ENCODE results near the gene SLC38A1. TPM values are rescaled to one million over a fixed set of nuclear protein-coding genes. Genes with fewer than 3 reads are reported as not detected.
"Not testable (repeated sequence)": the region's sequence is repeated elsewhere in the genome, so short reads cannot be mapped to it uniquely, and the experiment has no call there.

Gene SLC38A1
- total and polyA plus RNA-seq, 2 experiments from 2014 or later, result 79.9 to 92.0 TPM

DNA sequence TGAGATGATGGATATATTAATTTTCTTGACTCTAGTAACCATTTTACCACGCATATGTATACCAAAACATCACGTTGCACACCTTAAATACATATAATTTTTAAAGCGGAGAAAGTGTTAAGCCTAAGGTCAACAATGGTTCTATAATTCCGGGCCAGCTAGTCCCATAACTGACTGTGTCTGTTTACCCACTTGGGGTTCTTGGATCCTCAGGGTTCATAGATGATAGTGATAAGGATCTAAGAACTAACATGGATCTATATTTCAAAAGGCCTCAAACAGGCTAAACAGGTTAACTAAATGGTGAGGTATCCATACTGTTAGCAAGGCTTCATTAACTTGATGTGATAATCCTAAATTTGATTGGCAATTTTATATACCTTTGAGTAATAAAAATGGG lies 9.8 kb downstream of the SLC38A1 start:
- TF ChIP-seq EZH2phosphoT487 (IDR thresholded peaks at IDR 0.05; ENCODE audit: insufficient read depth, low read depth), result no peak
- TF ChIP-seq EZH2 (IDR thresholded peaks at IDR 0.05; ENCODE audit: insufficient read depth, poor library complexity, severe bottlenecking), result no peak
- in situ Hi-C loops (cut with MboI), result no loop called here
- Histone ChIP-seq H3K27me3 (replicated peaks; ENCODE audit: insufficient read depth) (no peaks in the 10 kb centered on the region), H3K9me2 (ENCODE audit: insufficient read depth) (no peaks in the 10 kb centered on the region), H3F3A (ENCODE audit: insufficient read depth) (peaks cover 42% of the 10 kb centered on the region), H3K79me2 (ENCODE audit: insufficient read depth) (peaks cover 100% of the 10 kb centered on the region), H3K4me3 (no peak overlapping the region), H3K4me2 (ENCODE audit: unreplicated experiment) (no peak overlapping the region), H2AFZ (no peak overlapping the region), H3K36me3 (ENCODE audit: low read depth) (0 out of 2 replicates have a peak, but pooled peaks cover 6% of the 10 kb centered on the region), H4K20me1 (ENCODE audit: insufficient read depth) (peaks cover 13% of the 10 kb centered on the region; the same call in 1 of the 2 replicates), H3K9ac (no peak overlapping the region), H3K9me3 (ENCODE audit: low read depth) (no peaks in the 10 kb centered on the region), H3K4me1 (ENCODE audit: insufficient read depth) (peaks cover 42% of the 10 kb centered on the region), H3K27ac (no peak overlapping the region)
- no peak for DNase-seq
- WGBS, 2 experiments (ENCODE audit: low coverage in 1 of 2, low lambda C conversion rate in 2 of 2, missing lambda C conversion rate in 2 of 2), result 95 to 98% methylated on average over 4 of the region's 4 CpGs

DNA sequence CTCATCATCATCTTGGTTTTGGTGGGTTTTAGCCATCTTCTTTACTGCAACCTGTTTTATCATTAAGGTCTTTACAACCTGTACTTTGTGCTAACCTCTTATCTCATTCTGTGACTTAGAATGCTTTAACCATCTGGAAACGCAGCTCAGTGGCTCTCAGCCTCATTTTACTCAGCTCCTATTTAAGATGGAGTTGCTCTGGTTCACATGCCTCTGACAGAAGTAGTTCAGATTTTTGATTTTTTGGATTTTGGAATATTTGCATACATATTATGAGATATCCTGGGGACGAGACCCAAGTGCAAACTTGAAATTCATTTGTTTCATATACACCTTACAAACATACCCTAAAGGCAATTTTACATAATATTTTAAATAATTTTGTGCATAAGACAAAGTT lies 10.7 kb downstream of the SLC38A1 start:
- TF ChIP-seq EZH2 (IDR thresholded peaks at IDR 0.05; ENCODE audit: insufficient read depth, poor library complexity, severe bottlenecking) (no peak), EZH2phosphoT487 (IDR thresholded peaks at IDR 0.05; ENCODE audit: insufficient read depth, low read depth) (no peak)
- H4K20me1 ChIP-seq (ENCODE audit: insufficient read depth), result peaks cover 5% of the 10 kb centered on the region; the same call in 1 of the 2 replicates
- in situ Hi-C loops (cut with MboI), result no loop called here
- peaks cover 33% of the 10 kb centered on the region for H3K4me1 ChIP-seq (ENCODE audit: insufficient read depth)
- no peaks in the 10 kb centered on the region for H3K27me3 ChIP-seq (replicated peaks; ENCODE audit: insufficient read depth)
- H3K9me3 ChIP-seq (ENCODE audit: low read depth), result no peaks in the 10 kb centered on the region
- peaks cover 12% of the 10 kb centered on the region for H3K36me3 ChIP-seq (ENCODE audit: low read depth)
- H3K4me3 ChIP-seq, result no peak overlapping the region
- no peak overlapping the region for H3K9ac ChIP-seq
- peaks cover 34% of the 10 kb centered on the region for H3F3A ChIP-seq (ENCODE audit: insufficient read depth)
- no peak for DNase-seq
- no peaks in the 10 kb centered on the region for H3K9me2 ChIP-seq (ENCODE audit: insufficient read depth)
- H3K79me2 ChIP-seq (ENCODE audit: insufficient read depth), result peaks cover 100% of the 10 kb centered on the region
- 98 to 100% methylated on average over 2 of the region's 2 CpGs for WGBS, 2 experiments (ENCODE audit: low coverage in 1 of 2, low lambda C conversion rate in 2 of 2, missing lambda C conversion rate in 2 of 2)
- H3K27ac ChIP-seq, result no peak overlapping the region
- no peak overlapping the region for H3K4me2 ChIP-seq (ENCODE audit: unreplicated experiment)
- H2AFZ ChIP-seq, result no peak overlapping the region

DNA sequence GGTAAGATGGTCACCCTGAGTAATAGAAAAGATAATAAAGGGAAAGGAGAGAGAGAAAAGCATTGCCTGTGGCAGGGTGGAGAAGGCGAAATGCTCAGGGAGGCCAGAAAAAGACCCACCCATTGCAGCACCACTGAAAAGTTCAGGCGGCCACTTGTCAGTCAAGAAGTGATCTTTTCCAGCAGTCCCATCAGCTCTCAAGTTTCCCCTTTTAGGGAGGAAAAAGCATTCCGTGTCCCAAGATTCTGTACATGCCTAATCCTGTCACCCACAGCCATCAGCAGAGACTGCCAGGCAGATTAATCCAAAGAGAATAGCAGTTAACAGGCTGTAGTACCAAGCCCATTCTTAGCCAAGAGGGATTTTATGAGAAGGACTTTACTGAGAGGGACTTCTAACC lies 11.9 kb downstream of the SLC38A1 start:
- Histone ChIP-seq H3K27ac (no peak overlapping the region), H4K20me1 (ENCODE audit: insufficient read depth) (peaks cover 4% of the 10 kb centered on the region; the same call in 1 of the 2 replicates)
- WGBS, 2 experiments (ENCODE audit: low coverage in 1 of 2, low lambda C conversion rate in 2 of 2, missing lambda C conversion rate in 2 of 2), result 42 to 55% methylated on average over 3 of the region's 3 CpGs

DNA sequence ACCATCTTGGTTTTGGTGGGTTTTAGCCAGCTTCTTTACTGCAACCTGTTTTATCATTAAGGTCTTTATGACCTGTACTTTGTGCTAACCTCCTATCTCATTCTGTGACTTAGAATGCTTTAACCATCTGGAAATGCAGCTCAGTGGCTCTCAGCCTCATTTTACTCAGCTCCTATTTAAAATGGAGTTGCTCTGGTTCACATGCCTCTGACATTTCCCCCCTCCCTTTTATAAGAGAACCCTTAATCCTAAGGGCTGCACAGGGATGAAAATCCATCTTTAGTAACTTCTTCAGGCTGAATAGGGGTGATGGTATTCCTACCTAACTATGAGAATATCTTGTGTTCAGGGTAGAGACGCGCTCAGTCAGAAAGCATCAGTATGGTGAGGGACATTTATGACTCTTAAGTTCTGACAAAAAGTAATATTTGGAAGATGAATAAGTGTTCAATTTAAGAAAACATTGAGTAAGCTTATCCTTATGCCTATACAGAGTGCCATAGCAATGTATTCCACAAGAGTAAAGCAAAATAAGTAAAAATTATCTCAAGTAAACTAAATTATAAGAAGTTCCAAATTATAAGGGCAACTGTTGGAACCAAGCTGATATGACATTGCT lies 15.2 kb downstream of the SLC38A1 start:
- no peak for TF ChIP-seq EZH2 (IDR thresholded peaks at IDR 0.05; ENCODE audit: insufficient read depth, poor library complexity, severe bottlenecking)
- no peak for TF ChIP-seq EZH2phosphoT487 (IDR thresholded peaks at IDR 0.05; ENCODE audit: insufficient read depth, low read depth)
- 95 to 97% methylated on average over 2 of the region's 2 CpGs for WGBS, 2 experiments (ENCODE audit: low coverage in 1 of 2, low lambda C conversion rate in 2 of 2, missing lambda C conversion rate in 2 of 2)
- no peaks in the 10 kb centered on the region for H3K9me2 ChIP-seq (ENCODE audit: insufficient read depth)
- no peak for DNase-seq
- peaks cover 9% of the 10 kb centered on the region for H3F3A ChIP-seq (ENCODE audit: insufficient read depth)
- H3K4me1 ChIP-seq (ENCODE audit: insufficient read depth), result no peaks in the 10 kb centered on the region
- no peak overlapping the region for H3K27ac ChIP-seq
- no peaks in the 10 kb centered on the region for H3K9me3 ChIP-seq (ENCODE audit: low read depth)
- no peak overlapping the region for H3K4me3 ChIP-seq
- H3K9ac ChIP-seq, result no peak overlapping the region
- peaks cover 19% of the 10 kb centered on the region for H3K36me3 ChIP-seq (ENCODE audit: low read depth)
- H2AFZ ChIP-seq, result no peak overlapping the region
- peaks cover 2% of the 10 kb centered on the region; the same call in 1 of the 2 replicates for H4K20me1 ChIP-seq (ENCODE audit: insufficient read depth)
- peaks cover 98% of the 10 kb centered on the region for H3K79me2 ChIP-seq (ENCODE audit: insufficient read depth)
- in situ Hi-C loops (cut with MboI), result no loop called here
- H3K27me3 ChIP-seq (replicated peaks; ENCODE audit: insufficient read depth), result no peaks in the 10 kb centered on the region
- no peak overlapping the region for H3K4me2 ChIP-seq (ENCODE audit: unreplicated experiment)

More for the DNA sequence above, 11.9 kb downstream of the SLC38A1 start:
- peaks cover 30% of the 10 kb centered on the region for H3F3A ChIP-seq (ENCODE audit: insufficient read depth)
- H3K4me3 ChIP-seq, result no peak overlapping the region
- no peaks in the 10 kb centered on the region for H3K27me3 ChIP-seq (replicated peaks; ENCODE audit: insufficient read depth)
- peaks cover 25% of the 10 kb centered on the region for H3K4me1 ChIP-seq (ENCODE audit: insufficient read depth)
- H3K9ac ChIP-seq, result no peak overlapping the region
- no peak for DNase-seq
- H3K4me2 ChIP-seq (ENCODE audit: unreplicated experiment), result no peak overlapping the region
- peaks cover 98% of the 10 kb centered on the region for H3K79me2 ChIP-seq (ENCODE audit: insufficient read depth)
- H2AFZ ChIP-seq, result no peak overlapping the region
- no peaks in the 10 kb centered on the region for H3K9me3 ChIP-seq (ENCODE audit: low read depth)
- in situ Hi-C loops (cut with MboI), result no loop called here
- no peaks in the 10 kb centered on the region for H3K9me2 ChIP-seq (ENCODE audit: insufficient read depth)
- TF ChIP-seq EZH2 (IDR thresholded peaks at IDR 0.05; ENCODE audit: insufficient read depth, poor library complexity, severe bottlenecking), result no peak
- no peak for TF ChIP-seq EZH2phosphoT487 (IDR thresholded peaks at IDR 0.05; ENCODE audit: insufficient read depth, low read depth)
- H3K36me3 ChIP-seq (ENCODE audit: low read depth), result peaks cover 19% of the 10 kb centered on the region

DNA sequence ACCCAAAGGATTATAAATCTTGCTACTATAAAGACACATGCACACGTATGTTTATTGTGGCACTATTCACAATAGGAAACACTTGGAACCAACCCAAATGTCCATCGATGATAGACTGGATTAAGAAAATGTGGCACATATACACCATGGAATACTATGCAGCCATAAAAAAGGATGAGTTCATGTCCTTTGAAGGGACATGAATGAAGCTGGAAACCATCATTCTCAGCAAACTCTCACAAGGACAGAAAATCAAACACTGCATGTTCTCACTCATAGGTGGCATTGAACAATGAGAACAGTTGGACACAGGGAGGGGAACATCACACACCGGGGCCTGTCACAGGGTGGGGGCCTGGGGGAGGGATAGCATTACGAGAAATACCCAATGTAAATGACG lies 16.8 kb downstream of the SLC38A1 start:
- H3K9ac ChIP-seq; H2AFZ ChIP-seq; H3K4me1 ChIP-seq (ENCODE audit: insufficient read depth); H4K20me1 ChIP-seq (ENCODE audit: insufficient read depth); H3K9me3 ChIP-seq (ENCODE audit: low read depth); H3K4me3 ChIP-seq; H3K4me2 ChIP-seq (ENCODE audit: unreplicated experiment); DNase-seq; H3K9me2 ChIP-seq (ENCODE audit: insufficient read depth); H3F3A ChIP-seq (ENCODE audit: insufficient read depth); in situ Hi-C loops (cut with MboI); H3K27me3 ChIP-seq (replicated peaks; ENCODE audit: insufficient read depth); H3K27ac ChIP-seq: not testable (repeated sequence)
- Histone ChIP-seq H3K36me3 (ENCODE audit: low read depth) (peaks cover 19% of the 10 kb centered on the region), H3K79me2 (ENCODE audit: insufficient read depth) (peaks cover 98% of the 10 kb centered on the region)
- WGBS, 2 experiments (ENCODE audit: low coverage in 1 of 2, low lambda C conversion rate in 2 of 2, missing lambda C conversion rate in 2 of 2), result 94 to 97% methylated on average over 5 of the region's 5 CpGs

DNA sequence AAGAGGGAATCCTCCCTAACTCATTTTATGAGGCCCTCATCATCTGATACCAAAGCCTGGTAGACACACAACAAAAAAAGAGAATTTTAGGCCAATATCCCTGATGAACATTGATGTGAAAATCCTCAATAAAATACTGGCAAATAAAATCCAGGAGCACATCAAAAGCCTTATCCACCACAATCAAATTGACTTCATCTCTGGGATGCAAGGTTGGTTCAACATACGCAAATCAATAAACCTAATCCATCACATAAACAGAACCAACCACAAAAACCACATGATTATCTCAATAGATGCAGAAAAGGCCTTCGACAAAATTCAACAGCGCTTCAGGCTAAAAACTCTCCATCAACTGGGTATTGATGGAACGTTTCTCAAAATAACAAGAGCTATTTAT lies 18.9 kb downstream of the SLC38A1 start:
- H3K79me2 ChIP-seq (ENCODE audit: insufficient read depth), result peaks cover 98% of the 10 kb centered on the region
- H3K27me3 ChIP-seq (replicated peaks; ENCODE audit: insufficient read depth); H3K9ac ChIP-seq; DNase-seq; H3K9me2 ChIP-seq (ENCODE audit: insufficient read depth); H4K20me1 ChIP-seq (ENCODE audit: insufficient read depth); H3K4me3 ChIP-seq; H3K4me1 ChIP-seq (ENCODE audit: insufficient read depth); H2AFZ ChIP-seq; H3K9me3 ChIP-seq (ENCODE audit: low read depth); H3K4me2 ChIP-seq (ENCODE audit: unreplicated experiment); H3F3A ChIP-seq (ENCODE audit: insufficient read depth); in situ Hi-C loops (cut with MboI); H3K27ac ChIP-seq: not testable (repeated sequence)
- H3K36me3 ChIP-seq (ENCODE audit: low read depth), result peaks cover 23% of the 10 kb centered on the region
- 86 to 89% methylated on average over 4 of the region's 4 CpGs for WGBS, 2 experiments (ENCODE audit: low coverage in 1 of 2, low lambda C conversion rate in 2 of 2, missing lambda C conversion rate in 2 of 2)
